Erythroblast (primary cell): ENCODE measurements around the gene GTF3C1.

Experiments
- GATA1 ChIP-seq: IDR thresholded peaks from 2 replicates; pipeline ENCODE4 v1.6.1; 2011; ENCODE audit warnings: low read depth, mild to moderate bottlenecking, control low read depth, low read length, moderate library complexity
- POLR2A ChIP-seq: IDR thresholded peaks from 2 replicates; pipeline ENCODE4 v1.6.1; 2011; ENCODE audit warnings: mild to moderate bottlenecking, low read length

GRCh38 chr16:27468941-27469531 lies 80.7 kb downstream of the GTF3C1 start:
- no peak for TF ChIP-seq POLR2A
- no peak for TF ChIP-seq GATA1
